ENCODE data around the gene RASD1. TPM values are rescaled to one million over a fixed set of nuclear protein-coding genes. Genes with fewer than 3 reads are reported as not detected.
"Not testable (repeated sequence)": the region's sequence is repeated elsewhere in the genome, so short reads cannot be mapped to it uniquely, and the experiment has no call there.

The RASD1 gene
- total RNA-seq, 1 experiment from 2014 or later: 0.46 TPM

DNA sequence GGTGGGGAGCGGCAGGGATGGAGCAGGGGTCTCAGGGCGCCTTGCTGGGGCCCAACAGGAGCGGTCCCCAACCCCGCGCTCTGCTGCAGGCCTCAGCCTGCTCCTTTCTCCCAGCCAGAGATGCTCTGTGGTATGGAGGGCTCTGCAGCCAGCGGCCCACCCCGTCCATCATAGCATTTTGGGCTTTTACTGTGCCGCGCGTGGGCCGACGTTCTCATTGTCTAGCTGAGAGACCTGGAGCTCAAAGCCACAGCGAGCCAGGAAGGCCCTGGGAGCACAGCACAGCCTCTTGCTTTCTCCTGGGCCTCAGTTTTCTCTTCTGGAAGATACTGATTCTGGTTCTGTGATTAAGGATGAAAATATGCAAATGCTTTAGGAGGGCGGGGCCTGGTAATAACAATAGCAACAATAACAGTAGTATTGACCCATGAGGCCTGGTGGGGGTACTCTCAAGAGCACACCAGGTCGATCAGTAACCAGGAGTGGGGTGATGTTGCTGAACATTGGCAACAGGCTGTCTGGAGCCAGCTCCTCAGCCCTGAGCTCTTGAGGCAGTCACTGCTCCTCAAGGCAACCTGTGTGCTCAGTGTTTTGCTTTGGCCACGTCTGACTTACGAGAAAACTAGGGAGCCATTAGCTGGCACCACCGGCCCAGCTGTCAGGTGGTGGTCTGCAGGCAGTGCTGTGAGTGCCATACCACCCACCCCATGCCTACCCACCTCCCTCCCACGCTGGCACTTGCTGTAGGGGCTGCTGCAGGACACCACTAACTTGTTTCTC lies 1.1 kb upstream of the RASD1 start:
- DNase-seq (ENCODE audit: low read depth): no peak

DNA sequence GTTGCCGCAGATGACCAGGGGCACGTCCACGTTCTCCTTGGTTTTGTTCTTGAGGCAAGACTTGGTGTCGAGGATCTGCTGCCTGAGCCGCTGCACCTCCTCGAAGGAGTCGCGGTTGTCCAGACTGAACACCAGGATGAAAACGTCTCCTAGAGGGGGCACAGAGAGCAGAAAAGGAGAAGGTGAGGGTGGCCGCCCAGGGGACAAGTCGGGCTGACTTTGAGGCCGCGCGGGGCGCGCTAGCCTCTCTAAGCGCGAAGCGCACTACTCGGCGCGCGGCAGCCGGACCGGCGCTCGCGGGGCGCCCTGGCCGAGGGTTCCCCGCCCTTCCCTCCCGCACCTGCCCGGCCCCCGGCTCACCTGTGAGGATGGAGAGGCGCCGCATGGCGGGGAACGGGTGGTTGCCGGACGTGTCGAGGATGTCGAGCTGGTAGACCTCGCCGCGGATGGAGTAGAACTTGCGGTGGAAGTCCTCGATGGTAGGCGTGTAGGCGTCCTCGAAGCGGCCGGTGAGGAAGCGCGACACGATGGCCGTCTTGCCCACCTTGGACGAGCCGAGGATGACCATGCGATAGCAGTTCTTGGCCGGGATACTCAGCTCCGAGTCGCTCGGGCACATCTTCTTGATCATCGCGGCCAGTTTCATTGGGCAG lies 533 bp downstream of the RASD1 start:
- DNase-seq (ENCODE audit: low read depth): no peak

DNA sequence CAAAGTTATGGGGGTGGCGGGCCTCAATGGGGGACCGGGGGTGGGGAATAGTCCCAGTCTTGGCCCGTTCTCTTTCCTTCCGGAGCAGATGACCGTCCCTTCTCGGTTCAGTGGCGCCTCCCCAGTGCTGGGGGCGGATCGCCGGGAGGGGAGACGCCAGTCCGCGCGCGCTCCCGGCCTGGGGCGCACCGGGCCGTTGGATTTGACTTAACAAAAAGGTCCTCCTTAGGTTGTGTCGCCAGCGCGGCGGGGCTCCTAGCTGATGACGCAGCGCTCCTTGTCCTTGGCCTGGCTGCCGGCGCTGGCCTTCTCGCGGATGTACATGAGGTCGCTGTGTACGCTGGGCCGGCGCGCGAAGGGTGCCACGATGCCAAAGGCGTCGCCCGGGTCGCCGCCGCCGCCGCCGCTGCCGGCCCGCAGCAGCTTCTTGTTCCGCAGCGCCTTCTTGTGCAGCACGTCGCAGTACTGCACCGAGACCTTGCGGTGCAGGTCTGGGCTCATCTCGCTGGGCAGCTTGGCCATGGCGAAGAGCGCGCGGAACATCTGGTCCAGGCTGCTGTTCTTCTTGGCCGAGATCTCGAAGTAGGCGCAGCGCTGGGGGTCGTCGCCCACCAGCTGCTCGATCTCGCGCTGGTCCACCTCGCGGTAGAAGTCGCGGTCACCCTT lies 1.2 kb downstream of the RASD1 start:
- DNase-seq (ENCODE audit: low read depth): peak; percentile 39

DNA sequence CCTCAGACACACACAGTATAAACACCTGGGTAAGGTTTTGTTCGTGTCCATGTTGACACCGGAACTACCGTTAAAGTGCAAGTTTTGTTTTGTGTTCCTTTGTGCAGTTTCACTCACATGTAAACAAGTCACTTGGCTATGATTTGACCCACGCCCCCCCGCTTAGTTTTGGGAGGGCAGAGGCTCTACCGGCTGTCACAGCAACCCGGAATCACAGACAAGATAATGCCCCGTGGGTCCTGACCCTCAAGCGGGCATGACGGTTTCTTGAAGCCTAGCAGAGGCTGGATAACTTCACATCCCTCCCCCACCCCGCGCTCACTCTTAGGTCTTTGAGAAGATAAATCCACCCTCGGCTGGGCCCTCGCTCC lies 1.7 kb downstream of the RASD1 start:
- DNase-seq (ENCODE audit: low read depth): no peak

DNA sequence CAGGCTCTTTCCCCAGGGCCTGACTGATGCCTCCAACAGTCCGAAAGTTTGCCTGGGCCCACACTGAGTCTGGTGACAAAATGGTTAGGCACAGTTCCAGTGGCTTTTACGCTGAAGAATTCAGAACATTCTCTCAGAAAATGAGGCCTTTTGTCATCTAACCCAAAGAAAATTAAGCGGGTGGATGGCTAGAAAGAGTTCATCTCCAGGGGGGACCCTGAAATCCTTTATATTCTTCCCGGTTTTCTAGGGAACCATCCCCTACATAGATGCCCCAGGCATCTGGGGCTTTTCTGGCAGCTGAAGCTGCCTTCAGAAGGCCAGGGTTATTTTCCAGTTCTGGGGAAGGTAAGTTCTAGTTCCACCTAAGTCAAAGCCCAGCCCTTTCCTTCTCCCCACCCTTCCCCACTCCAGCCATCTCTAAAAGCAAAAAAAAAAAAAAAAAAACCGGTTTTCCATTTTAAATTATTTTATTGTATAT lies 2.2 kb downstream of the RASD1 start:
- DNase-seq (ENCODE audit: low read depth): no peak

DNA sequence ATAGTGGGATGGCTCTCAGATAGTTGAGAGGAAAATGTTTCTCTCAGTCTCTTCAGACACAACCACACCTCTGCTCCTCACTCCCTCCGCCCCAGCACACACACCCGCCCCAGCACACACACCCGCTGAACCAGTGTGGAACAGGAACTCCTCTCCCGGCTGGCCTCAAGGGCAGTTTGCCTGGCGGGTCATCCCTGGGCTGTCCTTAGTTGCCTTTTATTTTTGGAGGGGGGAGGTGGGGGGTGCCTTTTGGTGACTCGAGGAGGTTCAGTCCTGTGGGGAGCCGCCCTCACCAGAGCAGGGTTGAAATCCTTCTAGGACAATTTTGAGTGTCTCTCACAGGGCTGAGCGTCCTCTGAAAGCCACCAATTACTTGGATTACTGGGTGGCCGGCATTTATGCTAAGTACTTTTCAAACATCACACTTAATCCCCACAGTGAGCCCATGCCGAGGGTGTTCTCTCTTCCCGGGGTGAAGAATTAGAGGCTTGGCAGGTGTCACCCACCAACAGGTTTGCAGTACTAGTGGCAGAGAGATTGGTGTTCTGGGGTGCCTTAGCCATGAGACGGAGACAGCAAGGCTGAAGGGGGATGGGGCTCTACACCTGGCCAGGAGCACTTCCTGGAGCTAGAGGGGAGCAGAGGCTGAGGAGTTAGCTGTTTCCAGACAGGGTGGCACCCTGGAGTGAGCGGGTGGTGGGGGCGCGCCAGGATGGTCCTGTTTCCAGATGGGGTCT lies 2.8 kb downstream of the RASD1 start:
- DNase-seq (ENCODE audit: low read depth): no peak

- no peak for DNase-seq (ENCODE audit: low read depth)
Measured at GRCh38 chr17:17492571-17492970, 3.6 kb downstream of the RASD1 start.

GRCh38 chr17:17492085-17492484 lies 4.1 kb downstream of the RASD1 start:
- DNase-seq (ENCODE audit: low read depth): no peak

DNA sequence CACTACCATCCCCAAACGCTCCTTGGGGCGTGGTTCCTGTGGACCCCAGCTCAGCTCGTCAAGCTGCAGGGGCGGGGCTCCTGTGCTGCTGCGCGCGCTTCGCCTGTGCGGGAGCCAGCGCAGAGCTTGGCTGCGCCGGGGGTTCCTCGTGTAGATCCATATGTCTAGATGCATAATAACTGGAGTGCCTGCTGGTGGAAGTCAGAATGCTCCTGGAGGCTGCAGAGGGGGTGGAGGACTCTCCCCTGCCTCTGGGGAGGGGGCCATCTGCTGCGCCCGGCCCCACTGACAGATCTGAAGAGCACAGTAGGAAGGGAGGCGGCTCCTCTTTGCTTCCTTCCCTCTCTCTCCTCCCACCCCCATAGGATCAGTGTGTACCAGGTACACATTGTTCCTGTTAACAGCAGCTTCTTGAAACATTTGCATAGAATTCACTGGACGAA lies 4.6 kb downstream of the RASD1 start:
- DNase-seq (ENCODE audit: low read depth): no peak

- no peak for DNase-seq (ENCODE audit: low read depth)
Measured at GRCh38 chr17:17491031-17491471, 5.1 kb downstream of the RASD1 start.

DNA sequence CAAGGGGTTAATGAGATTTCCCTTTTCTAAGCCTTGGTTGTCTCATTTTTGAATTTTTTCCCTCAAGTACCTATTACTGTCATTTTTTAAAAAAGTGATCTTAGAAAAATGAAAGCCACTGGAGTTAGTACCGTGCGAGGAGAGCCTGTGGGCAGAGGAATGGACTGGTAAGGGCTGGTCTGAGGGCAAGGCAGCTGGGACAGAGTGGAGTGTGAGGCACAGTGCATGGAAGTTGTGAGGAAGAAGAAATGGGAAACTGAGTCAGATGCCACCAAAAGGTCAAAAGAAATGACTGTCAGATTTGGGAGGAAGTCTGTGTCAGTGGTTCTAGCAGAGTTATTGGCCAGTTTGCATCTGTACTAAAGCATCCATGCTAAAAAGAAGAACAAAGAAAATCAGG lies 8.2 kb downstream of the RASD1 start:
- no peak for DNase-seq (ENCODE audit: low read depth)

DNA sequence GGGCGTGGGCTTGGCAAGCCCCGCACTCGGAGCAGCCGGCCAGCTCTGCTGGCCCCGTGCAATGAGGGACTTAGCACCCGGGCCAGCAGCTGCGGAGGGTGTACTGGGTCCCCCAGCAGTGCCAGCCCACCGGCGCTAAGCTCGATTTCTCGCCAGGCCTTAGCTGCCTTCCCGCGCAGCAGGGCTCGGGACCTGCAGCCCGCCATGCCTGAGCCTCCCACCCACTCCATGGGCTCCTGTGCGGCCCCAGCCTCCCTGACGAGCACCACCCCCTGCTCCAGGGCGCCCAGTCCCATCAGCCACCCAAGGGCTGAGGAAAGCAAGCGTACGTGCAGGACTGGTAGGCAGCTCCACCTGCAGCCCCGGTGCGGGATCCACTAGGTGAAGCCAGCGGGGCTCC lies 9.8 kb downstream of the RASD1 start:
- DNase-seq (ENCODE audit: low read depth): not testable (repeated sequence)

GRCh38 chr17:17485420-17485819 lies 10.8 kb downstream of the RASD1 start:
- DNase-seq (ENCODE audit: low read depth): no peak

DNA sequence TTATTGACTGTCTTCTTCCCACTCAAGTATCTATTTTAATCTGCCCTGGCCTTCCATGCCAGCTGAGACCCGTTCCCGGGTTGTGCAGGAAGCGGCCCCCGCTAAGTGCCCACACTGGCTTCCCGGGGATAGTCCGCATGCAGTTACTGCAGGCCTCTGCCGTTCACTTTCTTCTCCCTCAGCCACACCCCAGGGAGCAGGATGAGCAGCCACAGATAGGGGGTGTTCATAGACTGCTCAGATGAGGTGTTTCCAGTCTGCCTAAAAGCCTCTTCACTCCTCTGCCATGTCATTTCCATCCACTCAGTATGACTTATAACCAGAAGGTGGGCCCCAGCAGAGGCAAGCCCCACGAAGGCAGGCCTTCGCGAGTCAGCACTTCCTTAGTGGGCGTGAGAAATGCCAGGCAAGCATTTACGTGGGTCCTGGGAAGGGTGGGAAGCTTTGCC lies 11.7 kb downstream of the RASD1 start:
- DNase-seq (ENCODE audit: low read depth): no peak

- DNase-seq (ENCODE audit: low read depth): no peak
Measured at GRCh38 chr17:17481860-17482259, 14.3 kb downstream of the RASD1 start.

GRCh38 chr17:17480593-17481148 lies 15.5 kb downstream of the RASD1 start:
- DNase-seq (ENCODE audit: low read depth): no peak

- DNase-seq (ENCODE audit: low read depth): no peak
Measured at GRCh38 chr17:17479209-17479608, 17.0 kb downstream of the RASD1 start.

DNA sequence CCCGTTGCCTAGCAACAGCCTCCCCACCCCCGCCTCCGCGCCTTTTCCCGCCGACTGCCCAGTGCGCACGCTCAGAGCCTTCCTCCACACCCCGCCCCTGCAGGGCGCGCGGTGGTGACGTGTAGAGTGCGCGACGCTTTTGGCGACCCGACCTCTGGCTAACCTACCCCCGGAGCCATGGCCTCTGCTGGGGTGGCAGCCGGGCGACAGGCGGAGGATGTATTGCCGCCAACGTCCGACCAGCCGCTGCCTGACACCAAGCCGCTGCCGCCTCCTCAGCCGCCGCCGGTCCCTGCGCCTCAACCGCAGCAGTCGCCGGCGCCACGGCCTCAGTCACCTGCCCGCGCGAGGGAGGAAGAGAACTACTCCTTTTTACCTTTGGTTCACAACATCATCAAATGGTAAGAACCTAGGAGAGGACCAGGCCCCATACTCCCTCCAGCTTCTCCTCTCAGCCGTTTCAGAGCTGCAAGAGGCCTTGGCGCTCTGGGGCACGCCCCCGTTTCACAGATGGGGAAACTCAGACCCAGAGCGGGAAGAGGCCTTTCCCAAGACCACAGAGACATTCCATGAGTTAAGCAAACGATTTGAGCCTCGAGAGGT lies 19.2 kb downstream of the RASD1 start, which contains the start of gene MED9:
Gene MED9 (plus strand): TSS at position 136 of the 603 bp plus-strand sequence. CDS start 42 bp downstream, at position 178.
- DNase-seq (ENCODE audit: low read depth): peak; percentile 97

GRCh38 chr17:17474341-17474740 lies 21.9 kb downstream of the RASD1 start:
- no peak for DNase-seq (ENCODE audit: low read depth)

DNA sequence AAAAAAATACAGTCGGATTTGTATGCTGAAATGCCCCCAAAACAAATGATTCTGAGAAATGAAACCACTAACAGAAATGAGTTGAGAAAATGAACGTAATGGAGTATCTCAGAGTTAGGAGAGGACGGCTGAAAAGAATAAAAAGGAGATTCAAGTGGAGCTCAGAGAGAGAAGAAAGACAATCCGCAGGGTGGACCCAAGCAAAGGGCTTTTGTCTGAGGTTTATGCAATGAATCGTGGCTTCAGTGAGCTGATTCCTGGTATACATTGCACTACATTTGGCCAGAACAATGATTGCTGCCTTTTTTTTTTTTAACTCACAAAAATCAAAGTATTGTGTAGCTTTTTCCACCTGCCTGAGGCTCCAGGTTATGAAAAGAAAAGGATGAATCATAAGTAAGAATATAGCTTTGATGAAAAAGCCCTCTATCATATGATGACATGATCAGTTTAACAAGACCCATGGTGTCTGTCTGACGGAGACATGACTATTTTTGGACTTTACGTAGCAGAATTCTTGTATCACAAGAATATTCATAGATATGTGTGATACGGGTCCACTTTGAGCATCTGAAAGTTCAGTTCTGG lies 23.8 kb downstream of the RASD1 start:
- no peak for DNase-seq (ENCODE audit: low read depth)

DNA sequence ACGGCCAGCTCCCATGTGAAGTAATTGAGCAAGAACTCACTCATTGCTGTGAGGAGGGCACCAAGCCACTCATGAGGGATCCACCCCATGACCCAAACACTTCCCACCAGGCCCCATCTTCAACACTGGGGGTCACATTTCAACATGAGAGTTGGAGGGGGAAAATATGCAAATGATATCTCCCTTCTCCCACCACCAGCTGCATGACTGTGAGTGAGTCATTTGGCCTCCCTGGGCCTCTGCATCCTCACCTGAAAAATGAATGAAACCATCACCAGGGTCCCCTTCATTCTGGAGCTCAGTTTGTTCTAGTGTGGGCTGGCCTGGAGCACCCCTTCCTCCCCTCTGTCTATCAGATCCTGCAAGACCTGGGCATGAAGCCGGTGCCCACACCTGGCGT lies 26.2 kb downstream of the RASD1 start:
- DNase-seq (ENCODE audit: low read depth): no peak
